ENCODE results near the gene CRCP.
"Not testable (repeated sequence)": the region's sequence is repeated elsewhere in the genome, so short reads cannot be mapped to it uniquely, and the experiment has no call there.

CRCP gene

GRCh38 chr7:66170309-66171231, 55.9 kb downstream of the CRCP start:
- no peak for TF ChIP-seq CTCF (IDR thresholded peaks at IDR 0.05; ENCODE audit: low read depth, low read length)
- DNase-seq (ENCODE audit: extremely low read depth, low read depth): no peak

DNA sequence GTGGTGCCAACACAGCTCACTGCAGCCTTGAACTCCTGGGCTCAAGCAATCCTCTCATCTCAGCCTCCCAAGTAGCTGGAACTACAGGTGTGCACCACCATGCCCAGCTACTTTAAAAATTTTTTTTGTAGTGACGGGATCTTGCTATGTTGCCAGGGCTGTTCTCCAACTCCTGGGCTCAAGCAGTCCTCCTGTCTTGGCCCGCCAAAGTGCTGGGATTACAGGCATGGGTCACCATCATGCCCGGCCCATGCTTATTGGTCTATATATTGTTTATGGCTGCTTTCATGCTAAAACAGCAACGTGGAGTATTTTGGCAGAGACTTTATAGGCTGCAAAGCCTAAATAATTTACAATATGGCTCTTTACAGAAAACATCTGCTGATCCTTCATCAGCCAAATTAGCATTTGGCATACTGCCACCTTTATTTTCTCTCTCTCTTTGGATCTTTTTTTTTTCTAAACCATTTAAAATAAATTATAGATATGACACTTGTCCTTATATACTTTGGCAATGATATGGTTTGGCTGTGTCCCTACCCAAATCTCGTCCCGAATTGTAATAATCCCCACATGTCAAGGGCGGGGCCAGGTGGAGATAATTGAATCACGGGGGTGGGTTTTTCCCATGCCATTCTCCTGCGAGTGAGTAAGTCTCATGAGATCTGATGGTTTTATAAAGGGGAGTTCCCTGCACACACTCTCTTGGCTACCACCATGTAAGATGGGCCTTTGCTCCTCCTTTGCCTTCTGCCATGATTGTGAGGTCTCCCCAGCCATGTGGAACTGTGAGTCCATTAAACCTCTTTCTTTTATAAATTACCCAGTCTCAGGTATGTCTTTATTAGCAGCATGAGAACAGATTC, 58.1 kb downstream of the CRCP start:
- not testable (repeated sequence) for DNase-seq (ENCODE audit: extremely low read depth, low read depth)

DNA sequence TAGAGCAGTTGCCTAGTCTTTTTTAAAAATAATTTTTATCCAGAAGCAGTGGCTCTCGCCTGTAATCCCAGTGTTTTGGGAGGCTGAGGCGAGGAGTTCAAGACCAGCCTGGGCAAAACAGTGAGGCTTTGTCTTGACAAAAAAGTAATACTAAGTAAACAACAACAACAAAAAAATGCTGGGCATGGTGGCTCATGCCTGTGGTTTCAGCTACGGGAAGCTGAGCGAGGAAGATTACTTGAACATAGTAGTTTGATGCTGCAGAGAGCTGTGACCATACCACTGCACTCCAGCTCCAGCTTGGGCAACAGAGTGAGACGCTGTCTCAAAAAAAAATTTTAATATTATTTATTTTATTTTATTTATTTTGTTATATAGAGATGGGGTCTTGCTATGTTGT, 59.2 kb downstream of the CRCP start:
- no peak for TF ChIP-seq CTCF (IDR thresholded peaks at IDR 0.05; ENCODE audit: low read depth, low read length)
- DNase-seq (ENCODE audit: extremely low read depth, low read depth): no peak

DNA sequence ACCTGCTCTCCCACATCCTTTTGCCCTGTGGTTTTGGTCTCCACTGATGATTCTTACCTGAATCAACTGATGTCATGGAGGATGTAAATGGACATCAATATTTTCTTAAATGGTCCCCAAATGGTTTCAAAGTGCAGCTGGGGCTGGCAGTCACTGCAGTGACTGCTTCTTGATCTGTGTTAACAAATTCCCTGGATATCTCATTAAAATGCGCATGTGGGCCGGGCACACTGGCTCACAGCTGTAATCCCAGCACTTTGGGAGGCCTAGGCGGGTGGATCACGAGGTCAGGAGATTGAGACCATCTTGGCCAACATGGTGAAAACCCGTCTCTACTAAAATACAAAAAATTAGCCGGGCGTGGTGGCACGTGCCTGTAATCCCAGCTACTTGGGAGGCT, 60.4 kb downstream of the CRCP start:
- DNase-seq (ENCODE audit: extremely low read depth, low read depth): not testable (repeated sequence)

DNA sequence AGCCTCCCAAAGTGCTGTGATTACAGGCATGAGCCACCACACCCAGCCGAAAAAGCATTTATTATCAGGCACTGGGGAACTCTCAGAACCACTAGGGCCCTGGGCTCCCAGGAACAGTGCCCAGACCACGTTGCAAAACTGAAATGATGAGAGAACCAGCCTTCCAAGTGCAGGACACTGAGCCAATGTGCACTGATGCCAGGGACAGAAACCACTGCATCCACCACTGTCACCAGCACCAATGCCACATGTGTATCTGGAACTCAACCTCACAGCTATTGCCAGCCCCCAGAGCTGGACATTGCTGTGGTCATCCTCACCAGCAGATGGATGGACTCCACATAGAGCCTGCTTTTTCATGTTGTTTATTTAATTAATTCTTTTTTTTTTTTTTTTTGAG, 62.3 kb downstream of the CRCP start:
- no peak; the same call in 1 of the 2 replicates for TF ChIP-seq CTCF (IDR thresholded peaks at IDR 0.05; ENCODE audit: low read depth, low read length)
- no peak for DNase-seq (ENCODE audit: extremely low read depth, low read depth)

DNA sequence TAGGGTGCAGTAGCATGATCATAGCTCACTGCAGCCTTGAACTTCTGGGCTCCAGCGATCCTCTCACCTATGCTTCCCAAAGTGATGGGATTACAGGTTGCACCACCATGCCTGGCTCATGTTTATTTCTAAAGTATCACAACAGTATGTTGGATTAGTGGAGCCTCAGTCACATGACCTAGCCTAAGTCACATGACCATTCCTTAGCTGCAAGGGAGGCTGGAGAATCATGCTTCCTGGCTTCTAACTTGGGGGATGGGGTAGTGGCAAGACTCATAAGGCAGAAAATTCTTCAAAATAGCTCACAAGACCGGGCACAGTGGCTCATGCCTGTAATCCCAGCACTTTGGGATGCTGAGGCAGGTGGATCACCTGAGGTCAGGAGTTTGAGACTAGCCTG, 63.6 kb downstream of the CRCP start:
- no peak for DNase-seq (ENCODE audit: extremely low read depth, low read depth)
- TF ChIP-seq CTCF (IDR thresholded peaks at IDR 0.05; ENCODE audit: low read depth, low read length): no peak

DNA sequence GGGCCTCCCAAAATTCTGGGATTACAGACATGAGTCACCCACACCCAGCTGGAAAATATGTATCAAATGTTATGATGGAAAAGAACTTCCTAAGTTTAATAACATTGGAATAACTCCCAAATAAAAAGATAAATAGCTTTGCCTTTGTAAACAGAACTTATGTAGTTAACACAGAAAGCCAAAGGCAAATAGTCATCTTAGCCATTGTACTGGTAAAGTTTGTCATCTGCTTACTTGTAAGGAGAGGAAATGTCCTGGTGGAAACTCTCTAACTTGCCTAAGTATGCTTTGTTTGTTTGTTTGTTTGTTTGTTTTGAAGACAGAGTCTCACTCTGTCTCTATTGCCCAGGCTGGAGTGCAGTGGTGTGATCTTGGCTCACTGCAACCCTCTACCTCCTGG, 66.7 kb downstream of the CRCP start:
- TF ChIP-seq CTCF (IDR thresholded peaks at IDR 0.05; ENCODE audit: low read depth, low read length): no peak
- DNase-seq (ENCODE audit: extremely low read depth, low read depth): no peak

DNA sequence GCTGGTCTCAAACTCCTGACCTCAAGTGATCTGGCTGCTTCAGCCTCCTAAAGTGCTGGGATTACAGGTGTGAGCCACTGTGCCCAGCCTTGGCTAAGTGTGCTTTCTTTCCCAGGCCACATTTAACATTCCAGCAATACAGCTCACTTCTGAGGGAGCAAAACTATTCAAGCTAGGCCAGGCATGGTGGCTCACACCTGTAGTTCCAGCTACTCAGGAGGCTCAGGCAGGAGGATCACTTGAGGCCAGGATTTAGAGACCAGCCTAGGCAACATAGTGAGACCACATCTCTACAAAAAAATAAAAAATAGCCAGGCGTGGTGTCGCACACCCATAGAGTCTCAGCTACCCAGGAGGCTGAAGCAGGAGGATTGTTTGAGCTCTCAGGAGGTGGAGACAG, 67.2 kb downstream of the CRCP start:
- TF ChIP-seq CTCF (IDR thresholded peaks at IDR 0.05; ENCODE audit: low read depth, low read length): no peak
- DNase-seq (ENCODE audit: extremely low read depth, low read depth): no peak
